ENCODE data around the gene UMODL1. TPM values are rescaled to one million over a fixed set of nuclear protein-coding genes. Genes with fewer than 3 reads are reported as not detected.

UMODL1 gene
- total RNA-seq, 1 donor from 2014 or later: not detected

- no peak for TF ChIP-seq CTCF (IDR thresholded peaks at IDR 0.05; ENCODE audit: insufficient read depth, low read length, poor library complexity, severe bottlenecking)
- no peak for DNase-seq (ENCODE audit: low read depth)
- H3K36me3 ChIP-seq (ENCODE audit: control insufficient read depth, insufficient read depth, low read length): no peaks in the 10 kb centered on the region
- no peak overlapping the region for H3K4me3 ChIP-seq (ENCODE audit: low read depth, low read length)
- peaks cover 37% of the 10 kb centered on the region for H3K27me3 ChIP-seq (ENCODE audit: control insufficient read depth, insufficient read depth, low read length)
Observed at GRCh38 chr21:42154237-42155044, 83.3 kb downstream of the UMODL1 start.

- peaks cover 31% of the 10 kb centered on the region for H3K27me3 ChIP-seq (ENCODE audit: control insufficient read depth, insufficient read depth, low read length)
Observed at GRCh38 chr21:42155045-42155855, 84.1 kb downstream of the UMODL1 start.

GRCh38 chr21:42156690-42157605 is 85.8 kb downstream of the UMODL1 start:
- no peak for DNase-seq (ENCODE audit: low read depth)
- H3K4me3 ChIP-seq (ENCODE audit: low read depth, low read length): no peak overlapping the region
- H3K36me3 ChIP-seq (ENCODE audit: control insufficient read depth, insufficient read depth, low read length): no peaks in the 10 kb centered on the region
- peaks cover 21% of the 10 kb centered on the region for H3K27me3 ChIP-seq (ENCODE audit: control insufficient read depth, insufficient read depth, low read length)
- no peak for TF ChIP-seq CTCF (IDR thresholded peaks at IDR 0.05; ENCODE audit: insufficient read depth, low read length, poor library complexity, severe bottlenecking)

More at GRCh38 chr21:42155045-42155855, 84.1 kb downstream of the UMODL1 start:
- Histone ChIP-seq H3K36me3 (ENCODE audit: control insufficient read depth, insufficient read depth, low read length) (no peaks in the 10 kb centered on the region), H3K4me3 (ENCODE audit: low read depth, low read length) (no peak overlapping the region)
- no peak for DNase-seq (ENCODE audit: low read depth)
- TF ChIP-seq CTCF (IDR thresholded peaks at IDR 0.05; ENCODE audit: insufficient read depth, low read length, poor library complexity, severe bottlenecking): no peak

- DNase-seq (ENCODE audit: low read depth): no peak
- no peak for TF ChIP-seq CTCF (IDR thresholded peaks at IDR 0.05; ENCODE audit: insufficient read depth, low read length, poor library complexity, severe bottlenecking)
- Histone ChIP-seq H3K4me3 (ENCODE audit: low read depth, low read length) (no peak overlapping the region), H3K27me3 (ENCODE audit: control insufficient read depth, insufficient read depth, low read length) (peaks cover 16% of the 10 kb centered on the region), H3K36me3 (ENCODE audit: control insufficient read depth, insufficient read depth, low read length) (no peaks in the 10 kb centered on the region)
Observed at GRCh38 chr21:42157606-42158310, 86.6 kb downstream of the UMODL1 start.

- TF ChIP-seq CTCF (IDR thresholded peaks at IDR 0.05; ENCODE audit: insufficient read depth, low read length, poor library complexity, severe bottlenecking): no peak
- DNase-seq (ENCODE audit: low read depth): no peak
- Histone ChIP-seq H3K4me3 (ENCODE audit: low read depth, low read length) (no peak overlapping the region), H3K36me3 (ENCODE audit: control insufficient read depth, insufficient read depth, low read length) (no peaks in the 10 kb centered on the region), H3K27me3 (ENCODE audit: control insufficient read depth, insufficient read depth, low read length) (peaks cover 10% of the 10 kb centered on the region)
Observed at GRCh38 chr21:42158846-42159245, 87.7 kb downstream of the UMODL1 start.
